HG03565 (cell line): ENCODE data around the gene CST9L.

ENCODE experiments used
- ATAC-seq: cut with Tn5 transposase; IDR thresholded peaks from one replicate; pipeline ENCODE4 v1.9.1; 2021; ENCODE audit warnings: mild to moderate bottlenecking, moderate library complexity; ENCODE audit not compliant: unreplicated experiment

The CST9L gene

GRCh38 chr20:23568320-23568970 lies at the start of gene CST9L:
Gene CST9L, minus strand, starts transcription at chr20:23568484. Its CDS starts 34 bp downstream, at chr20:23568450.
- no peak for ATAC-seq

DNA sequence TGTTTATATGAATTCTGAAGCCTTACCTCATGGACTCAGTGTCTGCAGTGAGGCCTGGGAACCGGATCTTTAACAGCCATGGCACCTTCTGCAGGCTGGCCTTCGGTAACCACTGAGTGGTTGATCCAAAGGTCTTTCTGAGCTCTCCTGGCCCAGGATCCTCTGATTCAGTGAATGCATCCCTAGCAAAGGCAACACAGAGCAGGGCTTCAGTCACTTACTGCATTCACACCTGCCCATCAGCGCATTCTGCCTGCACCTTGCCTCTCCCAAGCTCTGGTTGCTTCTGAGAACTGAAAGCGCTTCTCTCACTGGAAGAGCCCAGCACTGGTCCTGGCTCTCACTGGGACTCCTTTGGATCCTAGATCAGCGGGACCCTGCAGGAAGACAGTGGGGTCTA lies 45.9 kb upstream of the CST9L start:
- ATAC-seq, result no peak

DNA sequence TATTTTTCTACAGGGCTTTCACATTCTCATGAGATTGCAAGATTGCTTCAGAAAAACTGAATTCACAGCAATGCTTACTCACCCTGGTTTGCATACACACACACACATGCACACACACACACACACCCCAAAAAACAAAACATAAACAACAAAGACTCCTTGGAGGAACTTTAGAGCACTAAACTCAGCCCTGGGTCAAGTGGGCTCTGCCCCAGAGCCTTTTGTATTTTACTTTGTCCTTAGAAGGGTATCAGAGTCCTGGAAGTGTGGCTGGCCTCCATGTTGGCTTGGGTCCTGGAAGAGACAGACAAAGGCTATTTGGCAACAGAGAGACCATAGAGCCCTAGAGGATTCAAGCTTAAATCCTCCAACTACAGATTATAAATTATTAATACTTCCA lies 45.4 kb upstream of the CST9L start:
- ATAC-seq, result no peak

- ATAC-seq, result no peak
Observed at GRCh38 chr20:23612396-23612795, 44.1 kb upstream of the CST9L start.

DNA sequence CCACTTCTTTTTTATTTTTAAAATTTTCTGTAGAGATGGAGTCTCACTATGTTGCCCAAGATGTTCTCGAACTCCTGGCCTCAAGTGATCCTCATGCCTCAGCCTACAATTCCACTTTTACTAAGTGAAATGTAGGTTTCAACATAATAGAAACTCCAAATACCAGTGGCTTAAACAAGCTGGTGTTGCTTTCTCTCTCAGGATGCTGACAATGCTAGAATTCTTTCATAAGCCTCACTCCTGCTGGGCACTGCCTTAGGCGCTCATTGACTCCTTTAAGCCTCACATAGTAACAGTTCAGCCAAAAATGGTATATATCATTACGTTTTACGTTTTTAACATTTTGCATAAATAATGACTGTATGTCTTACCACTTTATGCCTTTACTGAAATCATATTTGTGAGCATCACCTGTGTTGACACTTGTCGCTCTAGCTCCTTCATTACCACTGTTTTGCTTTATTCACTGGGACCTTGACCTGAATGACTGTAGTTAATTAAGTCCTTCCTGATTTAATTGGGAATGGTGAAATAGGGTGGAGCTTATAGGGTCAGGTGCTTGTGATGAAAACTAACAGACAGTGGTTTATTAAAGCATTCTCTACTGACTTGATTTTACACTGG lies 41.3 kb upstream of the CST9L start:
- ATAC-seq, result no peak

- ATAC-seq, result no peak
Observed at GRCh38 chr20:23608251-23608846, 40.1 kb upstream of the CST9L start.

DNA sequence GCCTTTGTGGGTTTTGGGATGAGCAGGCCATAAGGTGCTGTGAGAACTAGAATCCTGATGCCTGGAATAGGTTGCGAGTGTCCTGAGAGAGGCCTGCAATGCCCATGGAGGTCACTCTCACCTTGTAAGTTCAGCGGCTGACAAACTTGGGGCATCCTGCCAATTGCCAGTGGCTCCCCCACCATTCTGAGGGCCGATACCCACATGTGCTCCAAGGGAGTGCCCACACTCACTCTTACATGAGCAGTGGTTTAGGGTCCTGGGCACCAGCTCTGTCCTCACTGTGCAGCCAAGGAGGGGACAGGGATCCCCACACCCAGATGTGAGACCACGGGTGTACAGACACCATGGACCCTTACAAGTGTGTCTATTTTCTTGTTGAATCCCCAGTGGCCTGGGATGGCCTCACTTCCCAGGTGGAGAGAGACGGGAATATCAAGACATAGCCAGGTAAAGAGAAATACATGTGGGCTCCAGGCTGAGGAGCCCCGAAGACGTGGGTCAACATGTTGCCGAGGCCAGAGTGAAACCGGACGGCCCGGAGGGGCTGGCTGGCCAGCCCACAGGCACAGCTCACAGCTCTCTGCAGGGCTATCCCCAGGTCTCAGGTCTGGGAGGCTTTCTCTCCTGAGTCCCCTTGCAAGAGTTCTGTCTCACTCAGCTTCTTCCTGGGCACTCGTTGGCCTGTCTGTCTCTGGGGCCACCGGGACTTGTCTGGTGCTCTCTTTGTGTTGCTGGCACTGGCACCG lies 39.4 kb upstream of the CST9L start:
- ATAC-seq, result no peak

- peak; percentile 92 for ATAC-seq
Observed at GRCh38 chr20:23606652-23607049, 38.4 kb upstream of the CST9L start.

GRCh38 chr20:23605867-23606651 lies 37.8 kb upstream of the CST9L start, which contains the start of gene CST9:
Gene CST9, minus strand, starts transcription at chr20:23605917. Its CDS starts 53 bp downstream, at chr20:23605864.
- no peak for ATAC-seq

DNA sequence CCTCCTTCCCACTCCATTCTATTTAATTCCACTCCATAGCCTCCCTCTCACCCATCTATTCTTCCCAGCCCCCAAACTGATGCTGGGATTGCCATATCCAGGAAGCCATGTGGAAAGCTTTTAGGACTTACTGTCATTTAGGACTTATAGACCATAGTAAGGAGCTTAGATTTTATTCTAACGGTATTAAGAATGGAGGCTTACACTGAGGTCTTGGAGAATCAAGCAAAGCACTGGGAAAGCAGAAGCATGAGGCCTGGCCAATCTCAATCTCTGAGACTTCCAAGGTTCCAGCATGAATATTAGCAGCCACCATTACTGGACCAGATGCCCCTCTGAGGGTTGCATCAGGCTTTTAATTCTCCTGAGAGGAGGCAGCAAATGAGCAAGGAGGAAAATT lies 36.0 kb upstream of the CST9L start:
- ATAC-seq, result no peak

DNA sequence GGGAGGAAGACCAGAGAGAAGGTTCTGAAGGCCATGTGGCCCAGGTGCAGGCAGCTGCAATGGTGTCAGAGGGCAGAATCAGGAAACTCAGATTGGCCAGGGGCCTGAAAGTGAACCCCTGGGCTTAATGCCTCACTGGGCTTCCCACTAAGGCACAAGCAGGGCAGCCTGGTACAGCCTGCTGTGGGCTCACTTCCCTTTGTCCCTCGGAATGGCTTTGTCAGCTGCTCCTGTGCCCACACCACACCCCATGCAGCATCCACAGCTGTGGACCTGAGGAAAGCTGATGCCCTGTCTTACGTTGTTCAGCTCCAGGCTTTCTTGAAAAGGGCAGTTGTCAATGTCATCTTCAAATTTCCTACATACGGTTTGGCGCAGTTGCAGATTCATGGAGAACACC lies 35.0 kb upstream of the CST9L start:
- ATAC-seq, result no peak

- no peak for ATAC-seq
Observed at GRCh38 chr20:23602699-23603098, 34.4 kb upstream of the CST9L start.

DNA sequence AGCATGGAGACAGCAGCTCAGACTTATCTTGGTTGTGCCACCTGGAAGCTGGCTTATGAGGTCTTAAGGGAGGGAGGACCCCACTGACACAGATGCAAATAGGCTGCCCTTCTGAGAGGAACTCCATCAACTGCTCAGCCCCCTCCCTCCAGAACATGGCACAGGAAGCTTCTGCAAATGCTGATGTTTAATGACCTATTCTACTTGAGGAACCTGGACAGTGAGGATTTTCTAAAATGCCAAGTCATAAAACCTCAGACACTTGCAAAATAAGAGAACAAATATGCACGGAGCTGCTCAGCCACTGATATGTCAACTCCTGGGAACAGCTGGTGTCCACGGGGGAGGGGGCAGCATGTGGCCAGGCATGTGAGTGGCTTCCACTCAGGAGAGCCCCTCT lies 34.0 kb upstream of the CST9L start:
- no peak for ATAC-seq

- no peak for ATAC-seq
Observed at GRCh38 chr20:23601715-23602114, 33.4 kb upstream of the CST9L start.

GRCh38 chr20:23598481-23598880 lies 30.2 kb upstream of the CST9L start:
- ATAC-seq, result no peak

GRCh38 chr20:23596579-23597250 lies 28.4 kb upstream of the CST9L start:
- no peak for ATAC-seq

DNA sequence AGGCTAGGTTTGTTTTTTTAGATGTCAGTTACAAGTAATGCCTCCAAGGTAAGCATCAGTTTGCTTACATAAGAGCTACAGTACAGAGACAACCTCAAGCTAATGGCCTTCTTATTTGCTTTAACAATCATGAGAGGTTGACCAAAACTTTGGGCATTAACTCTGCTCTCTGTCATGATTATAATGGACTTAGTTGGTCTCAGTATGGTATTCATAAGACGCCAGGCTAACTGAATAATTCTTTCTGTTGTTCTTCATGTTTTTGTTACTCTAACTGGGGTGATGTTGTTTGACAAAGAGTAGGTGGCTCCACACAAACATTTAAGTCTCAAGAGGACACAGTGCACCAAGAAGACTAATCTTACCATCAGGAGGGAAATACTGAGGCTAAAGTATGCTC lies 27.7 kb upstream of the CST9L start:
- ATAC-seq, result no peak

DNA sequence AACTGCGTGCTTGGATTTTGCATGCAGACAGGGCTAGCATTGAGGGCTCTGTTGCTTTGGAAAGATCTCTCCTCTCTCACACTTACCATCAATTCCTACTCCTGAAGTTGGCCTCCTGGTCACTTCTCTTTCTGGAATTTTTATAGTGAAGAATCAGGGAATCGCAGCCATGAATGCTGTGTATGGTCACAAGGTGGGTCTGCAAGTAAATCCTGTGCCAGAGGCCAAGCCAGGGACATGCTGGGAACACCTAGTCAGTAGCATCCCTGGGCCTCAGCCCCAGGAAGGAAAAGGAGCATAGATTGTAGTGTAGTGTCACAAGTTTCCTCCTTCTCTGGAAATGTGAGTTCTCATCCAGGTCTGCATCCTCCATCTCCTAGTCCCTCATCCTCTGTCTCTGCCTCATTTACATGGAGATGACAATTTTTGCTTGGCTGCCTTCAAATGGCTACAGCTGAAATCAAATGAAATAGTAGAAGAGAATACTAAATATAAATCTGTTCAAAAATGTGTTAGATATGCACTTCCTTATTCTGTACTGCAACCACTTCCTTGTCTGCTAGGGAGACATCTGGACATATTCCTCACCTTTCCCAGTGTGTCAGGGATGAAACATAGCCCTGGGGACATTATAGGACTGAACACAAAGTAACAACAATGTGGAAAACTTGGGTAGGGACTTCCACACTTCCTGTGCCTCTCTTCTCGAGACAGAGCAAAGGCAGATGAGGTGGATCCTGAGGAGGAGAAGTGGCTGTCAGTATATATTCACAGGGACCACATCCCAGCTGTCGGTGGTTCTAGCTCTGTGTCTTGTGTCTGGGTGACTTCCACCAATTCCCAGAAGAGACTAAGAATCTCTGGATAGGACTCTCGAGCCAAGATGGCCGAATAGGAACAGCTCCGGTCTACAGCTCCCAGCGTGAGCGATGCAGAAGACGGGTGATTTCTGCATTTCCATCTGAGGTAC lies 20.4 kb upstream of the CST9L start:
- ATAC-seq, result no peak

- ATAC-seq, result no peak
Observed at GRCh38 chr20:23587631-23588030, 19.3 kb upstream of the CST9L start.
